ENCODE data around the gene HSPB1.
"Not testable (repeated sequence)": the region's sequence is repeated elsewhere in the genome, so short reads cannot be mapped to it uniquely, and the experiment has no call there.

HSPB1 gene

GRCh38 chr7:76281706-76282343, 20.6 kb upstream of the HSPB1 start:
- no peak for DNase-seq (ENCODE audit: low read depth)

GRCh38 chr7:76282344-76283253, 19.9 kb upstream of the HSPB1 start:
- DNase-seq (ENCODE audit: low read depth) = no peak

DNA sequence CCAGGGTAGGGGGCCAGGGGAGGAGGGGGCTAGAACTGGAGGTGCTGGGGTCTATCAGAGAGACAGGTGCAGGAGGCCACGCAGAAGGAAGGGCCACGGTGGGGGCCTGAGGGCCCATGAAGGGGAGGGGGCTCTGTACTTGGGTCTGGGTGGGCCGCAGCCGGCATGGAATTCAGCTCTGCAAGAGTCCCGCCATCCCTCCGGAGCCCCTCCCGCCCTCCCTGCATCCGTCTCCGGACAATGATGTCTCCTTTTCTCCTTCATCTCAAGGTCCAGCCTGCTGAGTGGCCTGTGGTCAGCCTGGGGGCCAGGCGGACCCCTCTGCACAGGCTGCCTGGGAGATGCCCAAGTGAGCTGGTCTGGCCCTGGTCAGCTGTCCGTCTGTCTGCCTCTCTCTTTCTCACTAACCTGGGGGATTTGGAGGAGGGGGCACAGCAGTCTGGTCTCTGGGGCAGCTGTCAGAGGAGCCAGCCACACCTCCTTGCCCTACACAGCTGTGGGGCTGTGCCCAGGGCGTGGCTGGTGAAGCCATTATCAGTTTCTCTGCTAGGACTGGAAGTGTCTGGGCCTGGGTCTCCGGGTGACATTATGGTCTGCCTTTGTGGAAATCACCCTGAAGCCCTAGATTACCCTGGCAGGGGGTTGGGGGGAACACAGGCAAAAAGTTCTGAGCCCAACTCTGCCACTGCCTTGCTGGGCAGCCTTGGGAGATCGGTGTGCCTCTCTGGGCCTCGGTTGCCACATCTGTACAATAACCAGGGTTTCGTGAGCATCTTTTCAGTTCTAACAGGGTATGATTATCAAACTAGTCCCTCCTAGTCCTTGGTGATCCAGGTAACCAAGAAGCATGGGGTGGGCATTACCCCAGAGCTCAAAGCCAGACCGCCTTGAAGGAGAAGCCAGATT, 19.0 kb upstream of the HSPB1 start:
- no peak for DNase-seq (ENCODE audit: low read depth)

GRCh38 chr7:76285604-76286374, 16.7 kb upstream of the HSPB1 start:
- DNase-seq (ENCODE audit: low read depth) = no peak

DNA sequence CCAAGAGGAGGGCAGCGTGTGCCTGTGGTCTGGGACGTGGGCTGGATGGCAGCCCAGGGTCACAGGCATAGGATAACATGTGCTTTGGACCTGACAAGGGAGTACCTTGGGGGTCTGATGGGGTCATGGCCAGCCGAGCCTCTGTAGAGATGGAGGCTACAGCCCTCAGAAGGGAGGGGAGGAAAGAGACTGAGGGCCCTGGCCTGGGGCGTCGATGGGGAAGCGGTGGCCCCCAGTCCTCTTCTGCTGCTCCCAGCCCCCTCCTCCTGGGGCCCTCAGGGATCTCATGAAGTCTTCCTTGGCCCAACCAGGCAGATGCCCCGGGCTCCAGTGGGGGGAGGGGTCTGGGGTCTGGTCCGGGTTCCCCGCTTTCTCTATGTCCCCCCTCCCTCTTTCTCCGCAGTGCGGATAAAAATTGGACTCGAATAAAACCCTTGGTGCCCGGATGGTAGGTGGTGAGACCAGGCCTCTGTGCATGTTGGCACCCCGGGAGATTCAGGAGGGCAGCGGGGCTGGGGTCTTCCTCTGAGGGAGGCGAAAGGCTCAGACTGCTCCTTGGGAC, 15.6 kb upstream of the HSPB1 start:
- DNase-seq (ENCODE audit: low read depth) = no peak

GRCh38 chr7:76290847-76291350, 11.6 kb upstream of the HSPB1 start:
- DNase-seq (ENCODE audit: low read depth) = not testable (repeated sequence)

- peak; percentile 79 for DNase-seq (ENCODE audit: low read depth)
Measured at GRCh38 chr7:76291351-76292212, 10.9 kb upstream of the HSPB1 start.

- DNase-seq (ENCODE audit: low read depth) = no peak
Measured at GRCh38 chr7:76292213-76292573, 10.3 kb upstream of the HSPB1 start.

DNA sequence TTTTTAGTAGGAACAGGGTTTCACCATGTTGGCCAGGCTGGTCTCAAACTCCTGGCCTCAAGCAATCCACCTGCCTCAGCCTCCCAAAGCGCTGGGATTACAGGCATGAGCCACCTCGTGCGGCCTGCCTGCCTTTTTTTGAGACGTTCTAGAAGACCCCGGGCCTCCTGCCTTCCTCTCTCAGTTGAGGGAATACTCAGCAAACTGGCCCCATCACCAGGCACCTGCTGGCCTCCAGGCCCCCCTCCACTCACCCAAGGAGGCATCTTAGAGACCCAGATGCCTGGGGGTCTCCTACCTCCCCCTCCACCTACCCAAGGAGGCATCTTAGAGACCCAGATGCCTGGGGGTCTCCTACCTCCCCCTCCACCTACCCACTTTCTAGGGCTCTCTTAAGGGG, 9.6 kb upstream of the HSPB1 start:
- DNase-seq (ENCODE audit: low read depth) = not testable (repeated sequence)

GRCh38 chr7:76293407-76293901, 9.0 kb upstream of the HSPB1 start:
- no peak for DNase-seq (ENCODE audit: low read depth)

DNA sequence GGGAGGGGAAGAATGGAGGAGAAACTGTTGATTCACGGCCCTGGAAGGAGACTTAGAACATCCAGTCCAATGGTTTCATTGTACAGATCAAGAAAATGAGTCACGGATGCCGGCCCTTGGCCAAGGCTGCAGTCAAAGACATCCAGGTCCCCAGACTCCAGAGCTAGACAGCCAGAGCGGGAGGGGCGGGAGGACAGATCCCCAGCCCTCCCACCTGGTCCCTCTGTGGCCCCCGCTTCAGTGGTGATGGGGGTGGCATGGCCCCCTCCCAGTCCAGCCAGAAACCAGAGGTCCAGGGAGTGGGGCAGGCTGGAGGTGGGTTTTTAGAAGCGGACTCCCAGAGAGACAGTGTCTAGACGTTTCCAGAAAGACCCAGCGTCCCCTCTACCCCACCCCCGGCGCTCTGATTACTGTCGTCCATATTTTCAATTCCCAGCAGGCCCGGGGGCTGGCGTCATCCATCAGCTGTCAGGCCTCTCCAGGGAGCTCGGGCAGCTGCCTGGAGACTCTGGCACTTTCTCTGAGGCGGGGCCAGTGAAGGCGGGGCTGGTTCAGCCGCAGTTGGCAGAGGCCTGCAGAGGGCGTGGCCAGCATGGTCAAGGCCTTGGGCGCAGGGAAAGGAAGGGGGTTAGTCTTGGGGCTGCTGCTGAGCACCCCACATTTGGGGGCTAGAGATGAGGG, 8.0 kb upstream of the HSPB1 start:
- no peak for DNase-seq (ENCODE audit: low read depth)

GRCh38 chr7:76296743-76297740, 5.4 kb upstream of the HSPB1 start:
- DNase-seq (ENCODE audit: low read depth) = no peak

- DNase-seq (ENCODE audit: low read depth) = no peak
Measured at GRCh38 chr7:76300166-76300731, 2.2 kb upstream of the HSPB1 start.

GRCh38 chr7:76301000-76301399, 1.5 kb upstream of the HSPB1 start:
- no peak for DNase-seq (ENCODE audit: low read depth)

DNA sequence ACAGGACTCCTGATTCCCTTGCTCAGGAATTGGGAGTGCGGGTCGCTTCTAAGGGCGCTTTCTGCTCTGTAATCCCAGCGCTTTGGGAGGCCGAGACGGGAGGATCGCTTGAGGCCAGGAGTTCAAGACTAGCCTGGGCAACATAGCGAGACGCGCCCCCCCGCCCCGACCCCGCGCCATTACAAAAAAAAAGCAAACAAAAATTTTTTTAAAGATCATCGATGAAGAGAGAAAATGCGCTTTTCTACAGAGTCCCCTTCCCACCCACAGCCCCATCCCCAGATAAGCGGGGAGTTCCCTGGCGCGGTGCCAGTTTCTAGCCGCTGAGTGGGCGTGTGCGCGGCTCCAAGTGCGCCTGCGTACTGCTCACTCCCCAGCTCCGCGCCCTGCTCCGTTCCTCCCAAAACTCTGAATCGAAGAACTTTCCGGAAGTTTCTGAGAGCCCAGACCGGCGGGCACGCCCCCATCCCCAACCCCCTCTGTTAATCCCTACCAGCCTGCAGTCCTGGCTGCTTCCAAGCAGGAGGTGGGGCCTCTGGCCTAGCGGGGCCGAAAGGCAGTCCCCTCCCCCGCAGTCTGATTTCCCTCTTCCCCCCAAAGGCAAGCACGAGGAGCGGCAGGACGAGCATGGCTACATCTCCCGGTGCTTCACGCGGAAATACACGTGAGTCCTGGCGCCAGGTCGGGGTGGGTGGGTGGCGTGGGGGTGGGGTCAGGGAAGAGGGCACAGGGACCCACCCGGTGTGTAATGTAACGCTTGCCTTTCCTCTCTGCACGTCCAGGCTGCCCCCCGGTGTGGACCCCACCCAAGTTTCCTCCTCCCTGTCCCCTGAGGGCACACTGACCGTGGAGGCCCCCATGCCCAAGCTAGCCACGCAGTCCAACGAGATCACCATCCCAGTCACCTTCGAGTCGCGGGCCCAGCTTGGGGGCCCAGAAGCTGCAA, 1.0 kb downstream of the HSPB1 start:
- DNase-seq (ENCODE audit: low read depth) = peak; percentile 74

- DNase-seq (ENCODE audit: low read depth) = no peak
Measured at GRCh38 chr7:76304888-76305375, 2.5 kb downstream of the HSPB1 start.

Measured in activated T-cell treated with anti-CD3 and anti-CD28 coated beads for 1 hour (primary cell).